HEK293 (cell line): Measurements from ENCODE around the gene BCKDHA.

Source experiments
- ZNF121 ChIP-seq: fragments of 450-650 bp; formaldehyde crosslinking; IDR thresholded peaks from 2 replicates; pipeline ENCODE4 v1.5.1; 2016; ENCODE audit warnings: missing biosample characterization, missing genetic modification characterization
- ZNF645 ChIP-seq: fragments of 450-650 bp; formaldehyde crosslinking; IDR thresholded peaks from 2 replicates; pipeline ENCODE4; 2016; ENCODE audit warnings: missing biosample characterization, missing genetic modification characterization
- ZNF660 ChIP-seq: fragments of 450-650 bp; IDR thresholded peaks from 2 replicates; pipeline ENCODE4 v1.5.1; 2018; ENCODE audit warnings: missing biosample characterization, mild to moderate bottlenecking, missing genetic modification characterization
- TF ChIP-seq, protein P1 (sequence below): fragments of 450-650 bp; formaldehyde crosslinking; IDR thresholded peaks from 2 replicates; pipeline ENCODE4 v1.5.1; 2016; ENCODE audit warnings: missing biosample characterization, missing genetic modification characterization
- TF ChIP-seq, protein P2 (sequence below): fragments of 450-650 bp; formaldehyde crosslinking; IDR thresholded peaks from 2 replicates; pipeline ENCODE4 v1.5.1; 2017; ENCODE audit warnings: missing biosample characterization, missing genetic modification characterization

DNA sequence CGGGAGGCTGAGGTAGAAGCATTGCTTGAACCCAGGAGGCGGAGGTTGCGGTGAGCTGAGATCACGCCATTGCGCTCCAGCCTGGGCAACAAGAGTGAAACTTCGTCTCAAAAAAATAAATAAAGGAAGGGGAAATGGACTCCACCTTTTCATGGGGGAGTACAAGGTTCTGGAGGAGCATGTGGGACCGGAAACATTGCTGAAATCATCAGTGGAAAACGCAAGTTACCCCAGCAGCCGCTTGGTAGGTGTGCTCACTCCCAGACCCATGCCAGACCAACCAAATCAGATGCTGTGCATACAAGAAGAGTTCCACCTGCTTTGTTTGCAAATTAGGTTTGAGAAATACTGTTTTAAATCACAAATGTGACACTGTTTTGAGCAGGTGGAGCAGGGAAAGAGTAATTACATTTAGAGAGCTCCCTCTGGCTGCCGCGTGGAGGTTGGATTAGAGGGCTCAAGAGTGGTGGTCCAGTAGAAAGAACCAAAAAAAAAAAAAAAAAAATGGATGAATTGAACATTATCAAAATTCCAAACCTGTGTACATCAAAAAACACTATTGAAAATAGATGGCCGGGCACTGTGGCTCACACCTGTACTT, 50.2 kb downstream of the BCKDHA start:
- TF ChIP-seq, protein P1, sequence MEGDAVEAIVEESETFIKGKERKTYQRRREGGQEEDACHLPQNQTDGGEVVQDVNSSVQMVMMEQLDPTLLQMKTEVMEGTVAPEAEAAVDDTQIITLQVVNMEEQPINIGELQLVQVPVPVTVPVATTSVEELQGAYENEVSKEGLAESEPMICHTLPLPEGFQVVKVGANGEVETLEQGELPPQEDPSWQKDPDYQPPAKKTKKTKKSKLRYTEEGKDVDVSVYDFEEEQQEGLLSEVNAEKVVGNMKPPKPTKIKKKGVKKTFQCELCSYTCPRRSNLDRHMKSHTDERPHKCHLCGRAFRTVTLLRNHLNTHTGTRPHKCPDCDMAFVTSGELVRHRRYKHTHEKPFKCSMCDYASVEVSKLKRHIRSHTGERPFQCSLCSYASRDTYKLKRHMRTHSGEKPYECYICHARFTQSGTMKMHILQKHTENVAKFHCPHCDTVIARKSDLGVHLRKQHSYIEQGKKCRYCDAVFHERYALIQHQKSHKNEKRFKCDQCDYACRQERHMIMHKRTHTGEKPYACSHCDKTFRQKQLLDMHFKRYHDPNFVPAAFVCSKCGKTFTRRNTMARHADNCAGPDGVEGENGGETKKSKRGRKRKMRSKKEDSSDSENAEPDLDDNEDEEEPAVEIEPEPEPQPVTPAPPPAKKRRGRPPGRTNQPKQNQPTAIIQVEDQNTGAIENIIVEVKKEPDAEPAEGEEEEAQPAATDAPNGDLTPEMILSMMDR (tag by site-specific recombination), result no peak
- no peak for TF ChIP-seq ZNF121
- TF ChIP-seq, protein P2, sequence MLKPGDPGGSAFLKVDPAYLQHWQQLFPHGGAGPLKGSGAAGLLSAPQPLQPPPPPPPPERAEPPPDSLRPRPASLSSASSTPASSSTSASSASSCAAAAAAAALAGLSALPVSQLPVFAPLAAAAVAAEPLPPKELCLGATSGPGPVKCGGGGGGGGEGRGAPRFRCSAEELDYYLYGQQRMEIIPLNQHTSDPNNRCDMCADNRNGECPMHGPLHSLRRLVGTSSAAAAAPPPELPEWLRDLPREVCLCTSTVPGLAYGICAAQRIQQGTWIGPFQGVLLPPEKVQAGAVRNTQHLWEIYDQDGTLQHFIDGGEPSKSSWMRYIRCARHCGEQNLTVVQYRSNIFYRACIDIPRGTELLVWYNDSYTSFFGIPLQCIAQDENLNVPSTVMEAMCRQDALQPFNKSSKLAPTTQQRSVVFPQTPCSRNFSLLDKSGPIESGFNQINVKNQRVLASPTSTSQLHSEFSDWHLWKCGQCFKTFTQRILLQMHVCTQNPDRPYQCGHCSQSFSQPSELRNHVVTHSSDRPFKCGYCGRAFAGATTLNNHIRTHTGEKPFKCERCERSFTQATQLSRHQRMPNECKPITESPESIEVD (tag by site-specific recombination), result no peak
- no peak for TF ChIP-seq ZNF660
- no peak for TF ChIP-seq ZNF645 (tag by site-specific recombination)
